Sigmoid colon (tissue), 3 donors: ENCODE results near the gene C1QTNF5.

Experiments used
- CTCF ChIP-seq, 4 experiments: fragments of 450-650 bp in 3 of 4; fragments of 200-600 bp in 1 of 4; IDR thresholded peaks; one replicate each; pipeline ENCODE4 v1.5.1; 2016 to 2019; ENCODE audit warnings: antibody characterized with exemption in 4 of 4, mild to moderate bottlenecking in 3 of 4, moderate library complexity in 2 of 4
- POLR2A ChIP-seq, 2 donors: fragments of 450-650 bp; IDR thresholded peaks; one replicate each; pipeline ENCODE4 v1.6.1; 2016; ENCODE audit warnings: antibody characterized with exemption in 2 of 2, mild to moderate bottlenecking in 2 of 2, moderate library complexity in 2 of 2

GRCh38 chr11:119322921-119323531, 17.7 kb downstream of the C1QTNF5 start:
- TF ChIP-seq CTCF (IDR thresholded peaks at IDR 0.05) (no peak), POLR2A (IDR thresholded peaks at IDR 0.05) (no peak)
